HG03159 (cell line): ENCODE measurements around the gene HEATR3.
A peak's percentile ranks its signal among the peaks of the same experiment; 100 is the strongest.
"Not testable (repeated sequence)": the region's sequence is repeated elsewhere in the genome, so short reads cannot be mapped to it uniquely, and the experiment has no call there.

Experiments
- ATAC-seq: cut with Tn5 transposase; IDR thresholded peaks from one replicate; pipeline ENCODE4 v1.9.1; 2021; ENCODE audit warnings: mild to moderate bottlenecking, moderate library complexity; ENCODE audit not compliant: unreplicated experiment

The HEATR3 gene

DNA sequence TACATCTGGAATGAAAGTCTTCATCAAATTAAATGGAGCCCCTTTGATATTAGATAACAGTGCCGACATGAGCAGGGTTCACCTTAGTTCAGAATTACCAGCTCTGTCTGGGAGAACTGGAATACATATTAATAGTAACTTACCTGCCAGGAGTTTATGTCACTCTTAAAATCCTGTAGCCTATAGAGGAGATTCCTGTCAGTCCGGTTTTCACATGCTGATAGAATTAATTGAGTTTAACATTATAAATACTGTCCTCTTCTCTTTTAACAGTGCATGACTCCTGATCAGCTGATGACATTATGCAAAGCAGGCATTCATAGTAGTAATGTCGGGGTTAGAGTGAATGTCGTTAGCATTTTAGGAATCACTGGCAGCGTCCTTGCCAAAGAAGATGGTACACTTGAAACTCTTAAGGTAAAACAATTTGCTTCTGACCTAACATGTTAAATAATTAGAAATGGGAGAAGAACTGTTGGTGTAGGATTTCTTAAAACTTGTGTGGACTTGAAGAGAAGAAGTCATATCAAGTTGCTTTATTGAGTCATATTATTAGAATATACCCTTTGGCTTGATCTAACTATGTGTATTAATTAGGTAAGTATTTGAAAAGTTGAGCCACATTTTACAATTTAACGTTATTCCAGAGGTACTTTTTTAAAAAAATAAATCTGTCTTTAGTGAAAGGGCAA lies 34.3 kb downstream of the HEATR3 start:
- no peak for ATAC-seq

DNA sequence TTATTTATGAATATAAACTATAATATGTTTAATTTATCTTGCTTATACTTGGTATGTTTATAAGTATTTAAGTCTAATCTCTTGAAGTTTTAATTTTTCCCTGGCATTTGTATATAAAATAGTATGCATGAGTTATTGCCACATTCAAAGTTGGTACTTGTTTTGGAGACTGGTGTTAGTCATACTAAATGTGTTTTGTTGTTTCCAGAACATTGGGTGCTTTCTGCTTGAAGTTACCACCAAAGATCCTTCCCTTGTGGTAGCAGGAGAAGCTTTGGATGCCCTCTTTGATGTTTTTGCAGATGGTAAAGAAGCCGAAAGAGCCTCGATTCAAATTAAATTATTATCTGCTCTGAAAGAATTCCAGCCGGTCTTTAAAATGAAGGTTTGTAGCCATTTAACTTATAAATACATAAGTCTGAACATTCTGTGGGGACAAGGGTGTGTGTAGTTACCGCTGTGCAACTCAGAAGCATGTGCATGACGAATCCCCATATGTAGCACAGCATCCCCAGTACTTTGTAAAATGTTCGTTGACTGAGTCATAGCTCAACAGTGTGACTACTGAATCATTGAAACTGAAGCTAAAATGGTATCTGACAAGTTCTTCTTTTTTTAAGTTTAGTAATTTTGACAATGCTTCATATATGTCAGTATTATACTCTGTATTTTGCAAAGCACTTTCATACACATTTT lies 36.4 kb downstream of the HEATR3 start:
- no peak for ATAC-seq

GRCh38 chr16:50103764-50104163 lies 38.0 kb downstream of the HEATR3 start:
- no peak for ATAC-seq

- no peak for ATAC-seq
These were observed 48.8 kb downstream of the HEATR3 start for GRCh38 chr16:50114357-50115129.

DNA sequence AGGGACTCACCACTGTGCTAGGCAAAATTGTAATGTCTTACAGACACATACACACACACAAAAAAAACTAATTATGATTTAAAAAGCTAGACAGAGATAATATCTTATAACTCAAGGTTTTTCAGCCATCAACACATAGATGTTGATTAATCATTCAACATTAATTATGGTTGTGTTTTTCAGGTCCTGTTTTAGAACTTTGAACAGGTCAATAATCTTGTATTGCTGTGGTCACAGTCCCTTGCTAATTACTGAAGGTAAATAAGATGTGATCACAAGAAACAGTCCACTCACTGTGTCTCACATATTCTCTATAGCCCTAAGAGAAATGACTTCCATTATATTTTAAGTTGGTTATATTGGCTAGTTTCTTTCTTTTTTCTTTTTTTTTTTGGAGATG lies 54.9 kb downstream of the HEATR3 start:
- ATAC-seq: no peak

- ATAC-seq: peak; percentile 62
These were observed 55.5 kb downstream of the HEATR3 start for GRCh38 chr16:50121278-50121677.

- ATAC-seq: no peak
These were observed 56.1 kb downstream of the HEATR3 start for GRCh38 chr16:50121721-50122445.

GRCh38 chr16:50123417-50123816 lies 57.6 kb downstream of the HEATR3 start:
- ATAC-seq: no peak

GRCh38 chr16:50124769-50125168 lies 59.0 kb downstream of the HEATR3 start:
- no peak for ATAC-seq

DNA sequence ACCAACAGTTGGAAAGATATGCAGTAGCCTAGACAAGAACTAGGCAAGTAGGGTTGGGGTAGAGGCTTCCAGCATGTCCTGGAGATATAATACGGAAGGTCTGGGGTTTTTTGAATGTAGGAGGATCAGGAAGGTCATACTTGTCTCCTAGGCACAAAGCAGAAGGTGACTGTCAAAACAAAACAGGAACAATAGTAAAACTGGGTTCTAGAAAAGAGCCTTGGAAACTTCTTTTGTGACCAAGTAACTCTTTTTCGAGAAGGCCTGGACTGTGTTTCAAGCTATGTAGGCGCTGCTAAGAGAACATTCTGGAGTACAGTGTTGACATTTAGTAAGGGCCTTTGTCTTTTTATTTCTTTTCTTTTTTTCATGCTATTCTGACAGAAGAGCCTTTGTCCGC lies 60.4 kb downstream of the HEATR3 start:
- no peak for ATAC-seq

DNA sequence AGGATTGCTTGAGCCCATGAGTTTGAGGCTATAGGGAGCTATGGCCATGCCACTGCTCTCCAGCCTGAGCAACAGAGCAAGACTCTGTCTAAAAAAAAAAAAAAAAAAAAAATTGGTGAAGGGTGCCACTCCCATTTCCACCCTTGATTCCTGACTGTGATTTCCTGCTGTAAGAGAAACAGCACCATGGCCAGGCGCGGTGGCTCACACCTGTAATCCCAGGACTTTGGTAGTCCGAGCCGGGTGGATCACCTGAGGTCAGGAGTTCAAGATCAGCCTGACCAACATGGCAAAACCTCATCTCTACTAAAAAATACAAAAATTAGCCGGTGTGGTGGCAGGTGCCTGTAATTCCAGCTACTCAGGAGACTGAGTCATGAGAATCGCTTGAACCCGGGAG lies 66.8 kb downstream of the HEATR3 start:
- ATAC-seq: not testable (repeated sequence)

- ATAC-seq: no peak
These were observed 67.4 kb downstream of the HEATR3 start for GRCh38 chr16:50133214-50133613.

DNA sequence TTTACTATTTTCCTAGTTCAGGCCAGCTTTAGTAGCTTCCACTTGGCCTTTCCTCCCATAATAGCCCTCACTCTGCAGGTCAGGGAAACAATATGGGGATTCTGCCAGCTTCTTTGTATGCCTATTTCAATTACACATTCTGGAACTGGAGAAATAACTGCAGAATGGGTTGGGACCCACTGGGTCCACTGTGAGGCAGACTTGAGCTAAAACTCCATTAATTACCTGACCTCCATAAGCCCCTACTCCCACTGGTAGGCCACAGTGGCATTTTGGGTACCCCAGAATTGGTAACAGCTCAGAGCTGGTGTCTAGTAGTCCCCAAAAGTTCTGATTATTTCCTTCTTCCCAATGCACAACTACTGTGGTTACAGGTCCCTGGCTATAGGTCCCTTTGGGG lies 70.6 kb downstream of the HEATR3 start:
- no peak for ATAC-seq

GRCh38 chr16:50137268-50137667 lies 71.5 kb downstream of the HEATR3 start:
- ATAC-seq: no peak

GRCh38 chr16:50139580-50139979 lies 73.8 kb downstream of the HEATR3 start:
- ATAC-seq: no peak

GRCh38 chr16:50144211-50144610 lies 78.4 kb downstream of the HEATR3 start:
- no peak for ATAC-seq

DNA sequence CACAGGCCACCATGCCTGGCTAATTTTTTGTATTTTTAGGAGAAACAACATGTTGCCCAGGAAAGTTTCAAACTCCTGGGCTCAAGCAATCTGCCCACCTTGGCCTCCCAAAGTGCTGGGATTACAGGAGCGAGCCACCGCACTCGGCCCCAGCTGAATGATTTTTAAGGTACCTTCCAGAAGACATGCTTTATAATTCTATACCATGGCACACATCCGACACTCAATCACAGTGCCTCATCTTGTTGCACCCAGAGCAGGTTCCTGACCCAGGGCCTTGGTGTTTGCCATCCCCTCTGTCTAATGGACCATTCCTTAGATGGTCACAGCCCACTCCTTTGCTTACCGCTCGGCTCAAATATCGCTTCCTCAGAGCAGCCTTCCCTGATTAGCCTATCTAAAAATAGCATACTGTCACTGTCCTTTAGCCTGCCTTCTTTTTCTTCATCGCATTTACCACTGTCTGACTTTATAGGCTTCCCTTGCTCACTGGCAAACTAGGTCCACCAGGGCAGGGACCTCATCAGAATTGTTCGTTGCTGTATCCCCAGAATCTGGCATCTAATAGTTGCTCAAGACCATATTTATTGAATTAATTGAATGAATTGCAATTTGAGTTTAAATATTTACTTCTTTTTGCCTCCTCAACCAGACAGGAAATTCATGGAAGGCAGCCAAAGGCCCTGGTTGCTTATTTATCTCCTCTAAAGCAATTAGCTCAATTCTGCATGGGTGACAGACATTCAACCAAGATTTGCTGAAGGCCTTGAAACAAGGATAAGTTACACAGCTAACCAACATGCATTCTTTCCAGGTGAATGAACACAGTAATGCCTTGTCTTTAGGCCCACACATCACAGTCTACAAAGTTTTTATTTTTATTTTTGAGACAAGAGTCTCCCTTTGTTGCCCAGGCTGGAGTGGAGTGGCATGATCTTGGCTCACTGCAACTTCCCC lies 81.0 kb downstream of the HEATR3 start:
- ATAC-seq: no peak

- no peak for ATAC-seq
These were observed 85.6 kb downstream of the HEATR3 start for GRCh38 chr16:50151322-50151721.

- ATAC-seq: no peak
These were observed 86.0 kb downstream of the HEATR3 start for GRCh38 chr16:50151756-50152155.

GRCh38 chr16:50152351-50152806 lies 86.6 kb downstream of the HEATR3 start:
- ATAC-seq: peak; percentile 52
